Activated CD8-positive, alpha-beta memory T cell treated with anti-CD3 and anti-CD28 coated beads for 1 hour (primary cell): ENCODE measurements around the gene IL1RAP.

Experiments used
- DNase-seq, 2 donors: peaks; one replicate each; pipeline ENCODE4 v3.0.0-alpha.2; 2020; ENCODE audit warnings: low read depth in 1 of 2; ENCODE audit errors: extremely low read depth in 1 of 2

The IL1RAP gene

GRCh38 chr3:190575437-190576185 lies 61.7 kb downstream of the IL1RAP start:
- no peak for DNase-seq

GRCh38 chr3:190577225-190577624 lies 63.3 kb downstream of the IL1RAP start:
- no peak for DNase-seq

DNA sequence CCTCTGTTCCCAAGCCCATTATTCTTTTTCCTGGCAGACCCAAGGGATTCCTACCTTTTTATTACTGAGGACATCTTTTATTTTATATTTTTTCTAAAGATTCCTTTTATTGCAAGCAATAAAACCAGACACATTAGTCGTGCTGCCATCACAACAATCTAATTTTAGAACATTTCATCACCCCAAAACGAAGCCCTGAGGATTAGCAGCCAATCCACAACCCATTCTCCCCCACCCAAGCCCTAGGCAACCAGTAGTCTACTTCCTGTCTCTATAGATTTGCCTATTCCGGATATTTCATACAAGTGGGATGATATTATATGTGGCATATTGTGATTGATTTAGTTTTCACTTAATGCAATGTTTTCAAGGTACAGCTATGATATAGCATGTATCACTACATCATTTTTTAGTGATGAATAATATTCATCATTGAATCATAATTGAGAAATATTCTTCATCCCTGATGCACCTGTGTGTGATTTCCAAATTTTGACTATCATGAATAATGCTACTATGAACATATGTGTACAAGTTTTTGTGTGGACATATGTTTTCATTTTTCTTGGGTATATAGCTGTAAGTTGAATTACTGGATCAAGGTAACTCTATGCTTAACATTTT lies 65.7 kb downstream of the IL1RAP start:
- DNase-seq, result no peak

- no peak for DNase-seq
Observed at GRCh38 chr3:190580417-190580816, 66.5 kb downstream of the IL1RAP start.

DNA sequence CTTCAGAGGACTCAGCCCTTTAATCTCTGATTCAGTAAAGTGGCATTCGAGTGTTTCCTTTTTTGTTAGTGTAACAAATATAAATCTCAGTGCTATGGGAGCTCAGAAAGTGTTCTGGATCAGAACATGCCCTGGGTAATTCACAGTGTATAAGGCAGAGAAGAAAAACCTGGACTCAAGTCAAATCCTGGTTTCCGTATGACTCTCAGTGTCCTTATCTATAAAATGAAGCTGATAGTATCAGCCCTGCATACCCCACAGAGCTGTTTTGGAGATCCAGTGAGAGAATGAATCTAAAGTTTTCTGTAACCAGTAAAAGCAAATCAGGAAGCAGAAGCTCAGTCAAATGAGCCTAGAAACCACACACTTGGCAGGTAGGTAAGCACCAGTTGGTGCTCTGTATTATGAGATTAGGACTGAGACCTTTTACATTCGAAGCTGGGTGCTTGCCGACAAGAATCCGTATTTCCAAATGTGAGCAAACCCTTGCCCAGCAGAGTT lies 67.2 kb downstream of the IL1RAP start:
- DNase-seq, result no peak

DNA sequence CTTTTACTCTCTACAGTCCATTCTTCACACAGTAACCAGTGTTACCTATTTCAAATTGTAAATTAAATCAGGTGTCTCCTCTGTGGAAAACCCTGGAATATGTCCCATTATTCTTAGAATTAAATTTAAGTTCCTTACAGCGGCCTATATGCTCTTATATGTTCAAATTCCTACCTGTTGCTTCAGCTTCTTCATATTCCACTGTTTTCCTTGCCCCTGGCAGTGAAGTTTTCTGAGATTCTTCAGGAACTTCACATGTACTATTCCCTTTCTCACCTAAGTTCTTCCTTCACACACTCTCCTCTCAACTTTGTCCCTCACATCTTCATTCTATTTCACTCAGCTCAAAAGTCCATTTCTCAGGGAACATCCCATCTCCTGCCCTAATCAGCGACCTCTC lies 68.8 kb downstream of the IL1RAP start:
- no peak for DNase-seq

- DNase-seq, result no peak
Observed at GRCh38 chr3:190585805-190586630, 72.1 kb downstream of the IL1RAP start.

DNA sequence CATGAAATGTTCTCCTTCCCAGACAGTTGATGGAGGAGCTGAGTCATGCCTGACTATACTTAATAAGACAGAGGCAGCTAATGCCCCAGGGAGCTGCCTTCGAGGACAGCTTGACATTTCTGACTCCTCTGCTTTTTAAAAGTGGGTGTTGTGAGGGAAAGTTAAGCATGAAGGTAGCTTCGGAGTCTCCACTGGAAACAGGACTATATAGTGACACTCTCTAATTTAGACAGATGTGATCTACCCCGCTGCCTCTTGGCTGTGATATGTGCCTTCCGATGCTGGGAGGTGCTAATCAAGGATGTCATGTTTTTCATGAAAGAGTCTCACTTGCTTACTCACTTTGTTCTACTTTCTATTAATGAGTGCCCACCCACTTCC lies 72.7 kb downstream of the IL1RAP start:
- DNase-seq, result no peak

DNA sequence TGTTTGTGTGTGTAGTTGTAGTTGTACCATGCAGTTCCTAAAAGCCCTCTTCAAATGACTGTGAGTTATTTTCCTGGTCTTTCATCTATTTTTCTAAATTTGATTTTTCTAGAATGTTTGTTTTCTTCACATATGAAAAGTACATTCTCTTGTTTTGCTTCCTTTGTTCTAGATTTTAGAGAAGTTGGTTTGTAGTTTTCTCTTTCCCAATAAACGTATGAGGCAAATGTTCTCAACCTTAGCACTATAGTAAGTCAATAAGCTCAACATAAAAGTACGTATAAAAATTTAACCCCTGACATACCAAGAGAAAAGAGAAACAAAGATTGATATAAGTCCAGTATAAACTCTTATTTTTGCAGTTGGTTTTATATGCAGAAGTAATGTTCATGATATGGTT lies 74.7 kb downstream of the IL1RAP start:
- no peak for DNase-seq

- no peak for DNase-seq
Observed at GRCh38 chr3:190589326-190589725, 75.4 kb downstream of the IL1RAP start.

GRCh38 chr3:190591080-190591479 lies 77.2 kb downstream of the IL1RAP start:
- DNase-seq, result no peak

GRCh38 chr3:190593075-190593474 lies 79.2 kb downstream of the IL1RAP start:
- DNase-seq, result no peak

DNA sequence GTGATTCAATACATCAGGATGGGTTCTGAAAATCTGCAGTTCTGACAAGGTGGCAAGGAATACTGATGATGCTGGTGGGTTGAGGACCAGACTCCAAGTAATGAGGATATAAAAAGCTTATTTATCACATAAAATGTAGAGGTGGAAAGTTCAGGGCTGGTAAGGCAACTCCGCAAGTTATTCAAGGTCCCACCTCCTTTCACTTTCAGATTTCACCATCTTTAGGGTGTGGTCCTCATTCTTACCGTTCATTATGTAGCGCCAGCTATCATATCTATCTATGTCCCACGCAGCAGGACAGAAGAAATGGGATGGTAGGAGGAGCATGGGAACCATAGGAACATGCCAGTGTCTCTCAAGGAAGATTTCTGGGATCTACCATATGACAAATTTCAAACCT lies 80.3 kb downstream of the IL1RAP start:
- DNase-seq, result no peak

- DNase-seq, result no peak
Observed at GRCh38 chr3:190595179-190595795, 81.4 kb downstream of the IL1RAP start.

DNA sequence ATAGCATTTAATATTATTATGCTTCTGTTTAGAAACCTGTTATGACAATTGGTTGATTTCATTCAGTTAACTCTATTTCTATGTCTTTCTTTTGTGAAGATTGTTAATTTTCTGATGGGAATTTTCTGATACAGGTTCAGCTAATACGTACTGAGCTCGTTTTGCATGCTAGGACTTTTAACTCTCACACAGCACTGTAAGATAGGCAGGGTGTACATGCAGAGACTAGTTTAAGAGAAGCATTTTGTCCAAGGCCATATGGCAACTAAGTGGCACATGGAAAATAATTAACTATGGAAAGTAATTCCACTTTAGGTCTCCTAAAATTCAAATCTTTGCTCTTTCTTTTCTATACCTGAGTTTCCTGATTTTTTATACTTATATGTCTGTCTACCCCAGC lies 81.9 kb downstream of the IL1RAP start:
- no peak for DNase-seq

- no peak for DNase-seq
Observed at GRCh38 chr3:190596349-190597285, 82.7 kb downstream of the IL1RAP start.

DNA sequence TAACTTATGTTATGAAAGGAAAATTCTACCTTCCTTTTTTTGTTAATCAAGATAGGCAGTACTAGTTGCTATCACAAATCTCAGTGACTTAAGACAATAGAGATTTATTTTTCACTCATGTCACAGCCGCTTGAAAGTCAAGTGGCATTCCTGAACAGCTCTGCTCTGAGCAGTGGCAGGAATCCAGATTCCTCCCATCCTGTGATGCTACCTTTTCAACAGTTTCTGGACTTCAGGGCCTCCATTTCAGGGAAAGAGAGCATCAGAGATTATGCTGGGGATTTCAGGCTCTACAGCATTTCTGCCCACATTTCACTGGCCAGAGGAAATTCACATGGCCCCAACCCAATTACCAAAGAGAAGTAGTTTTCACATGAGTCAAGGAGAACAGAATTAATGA lies 83.4 kb downstream of the IL1RAP start:
- no peak for DNase-seq

DNA sequence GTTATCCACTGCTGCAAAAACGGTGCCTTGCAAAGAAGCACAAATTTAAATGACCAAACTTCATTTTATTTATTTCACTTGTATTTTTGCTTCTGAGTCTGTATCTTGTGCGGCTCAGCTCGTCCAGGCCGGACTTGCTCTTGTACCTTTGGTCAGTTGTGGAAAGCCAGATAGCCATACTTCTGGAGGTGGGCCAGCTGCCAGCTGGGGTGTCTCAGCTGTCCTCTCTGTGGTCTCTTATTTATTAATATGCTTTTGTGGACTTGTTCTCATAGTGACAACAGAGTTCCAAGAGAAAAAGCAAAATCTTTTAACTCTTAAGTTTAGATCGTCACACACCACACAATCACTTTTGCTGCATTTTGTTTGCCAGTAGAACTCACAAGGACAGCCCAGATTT lies 87.7 kb downstream of the IL1RAP start:
- DNase-seq, result no peak

DNA sequence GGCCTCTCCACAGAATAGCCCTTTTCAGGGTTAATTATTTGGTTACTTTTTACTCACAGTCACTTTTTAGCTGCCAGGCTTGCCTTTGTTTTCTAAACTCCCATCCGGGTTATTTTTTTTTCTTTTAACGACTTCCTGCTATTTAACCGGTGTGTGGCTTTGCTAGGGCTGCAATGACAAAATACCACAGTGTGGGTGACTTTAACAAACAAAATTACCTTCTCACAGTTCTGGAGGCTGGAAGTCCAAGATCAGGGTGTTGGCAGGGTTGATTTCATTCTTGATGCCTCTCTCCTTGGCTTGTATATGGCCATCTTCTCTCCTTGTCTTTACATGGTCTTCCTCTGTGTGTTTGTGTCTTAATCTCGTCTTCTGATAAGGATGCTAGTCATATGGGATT lies 91.5 kb downstream of the IL1RAP start:
- DNase-seq, result no peak

DNA sequence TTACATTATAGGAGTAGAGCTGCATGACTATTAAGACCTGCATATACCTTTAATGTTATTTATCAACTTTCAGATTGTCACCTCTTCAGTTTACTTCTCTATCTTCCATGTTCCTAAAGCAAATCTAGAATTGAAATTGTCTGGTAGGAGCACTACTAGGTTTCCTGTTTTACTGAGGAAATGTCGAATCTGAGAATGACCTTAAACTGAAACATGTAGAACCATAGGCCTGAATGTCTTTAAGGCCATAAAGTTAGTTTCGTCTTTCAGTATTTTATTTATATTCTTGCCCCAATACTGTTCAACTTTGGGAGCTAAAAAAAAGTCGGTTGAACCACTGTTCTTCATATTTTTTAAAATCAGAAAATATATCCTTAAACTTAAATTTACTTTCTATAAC lies 92.7 kb downstream of the IL1RAP start:
- no peak for DNase-seq
